H9 (cell line): Measurements from ENCODE around the gene CCDC69. TPM values are rescaled to one million over a fixed set of nuclear protein-coding genes. Genes with fewer than 3 reads are reported as not detected.

Source experiments
- DNase-seq: peaks from one replicate; pipeline ENCODE4 v3.0.0-alpha.2; 2017
- H2AFZ ChIP-seq: one replicate; pipeline ENCODE4 v1.6.1; 2013; ENCODE audit warnings: mild to moderate bottlenecking, low read length, control low read depth, moderate library complexity
- H2AK5ac ChIP-seq: 2 replicates; pipeline ENCODE4 v1.6.1; 2013; ENCODE audit warnings: low read length, control low read depth, mixed read lengths; ENCODE audit not compliant: insufficient read length
- H2BK120ac ChIP-seq: one replicate; pipeline ENCODE4 v1.6.1; 2013; ENCODE audit warnings: low read depth, mild to moderate bottlenecking, low read length, control low read depth, inconsistent platforms; ENCODE audit not compliant: poor library complexity, severe bottlenecking
- H2BK12ac ChIP-seq: 2 replicates; pipeline ENCODE4 v1.6.1; 2013; ENCODE audit warnings: low read length, control low read depth, mixed read lengths, low read depth; ENCODE audit not compliant: insufficient read length
- H2BK15ac ChIP-seq: 2 replicates; pipeline ENCODE4 v1.6.1; 2013; ENCODE audit warnings: low read depth, low read length, control low read depth
- H2BK20ac ChIP-seq: one replicate; pipeline ENCODE4 v1.6.1; 2013; ENCODE audit warnings: low read depth, mild to moderate bottlenecking, low read length, control low read depth, inconsistent platforms; ENCODE audit not compliant: poor library complexity, severe bottlenecking
- H2BK5ac ChIP-seq: 2 replicates; pipeline ENCODE4 v1.6.1; 2013; ENCODE audit warnings: low read length, control low read depth, mixed read lengths; ENCODE audit not compliant: insufficient read length
- H3K14ac ChIP-seq: 2 replicates; pipeline ENCODE4 v1.6.1; 2013; ENCODE audit warnings: low read length, control low read depth; ENCODE audit not compliant: insufficient read depth
- H3K18ac ChIP-seq: 2 replicates; pipeline ENCODE4 v1.6.1; 2013; ENCODE audit warnings: low read depth, mild to moderate bottlenecking, mixed read lengths, low read length, control low read depth; ENCODE audit not compliant: insufficient read length
- H3K23ac ChIP-seq: 2 replicates; pipeline ENCODE4 v1.6.1; 2013; ENCODE audit warnings: low read length, control low read depth, mixed read lengths, low read depth; ENCODE audit not compliant: insufficient read length
- H3K23me2 ChIP-seq: 2 replicates; pipeline ENCODE4 v1.6.1; 2013; ENCODE audit warnings: low read depth, mild to moderate bottlenecking, mixed read lengths, low read length, control low read depth; ENCODE audit not compliant: insufficient read length, poor library complexity, severe bottlenecking
- H3K27ac ChIP-seq: 2 replicates; pipeline ENCODE4 v1.5.1; 2013; ENCODE audit warnings: low read length, control low read depth, mixed read lengths, low read depth; ENCODE audit not compliant: insufficient read length
- H3K27me3 ChIP-seq: 2 replicates; pipeline ENCODE4 v1.6.1; 2013; ENCODE audit warnings: low read length, control low read depth, inconsistent platforms; ENCODE audit not compliant: insufficient read depth
- H3K4ac ChIP-seq: 2 replicates; pipeline ENCODE4 v1.6.1; 2013; ENCODE audit warnings: low read depth, mild to moderate bottlenecking, control low read depth, inconsistent platforms, low read length, moderate library complexity
- H3K4me1 ChIP-seq: 2 replicates; pipeline ENCODE4 v1.6.1; 2013; ENCODE audit warnings: low read length, control low read depth, inconsistent platforms; ENCODE audit not compliant: insufficient read depth
- H3K4me2 ChIP-seq: 2 replicates; pipeline ENCODE4 v1.6.1; 2013; ENCODE audit warnings: low read length, control low read depth, mixed read lengths; ENCODE audit not compliant: insufficient read length, insufficient read depth
- H3K56ac ChIP-seq: 2 replicates; pipeline ENCODE4 v1.6.1; 2013; ENCODE audit warnings: low read depth, mild to moderate bottlenecking, mixed read lengths, low read length, control low read depth; ENCODE audit not compliant: insufficient read length
- H3K79me1 ChIP-seq: 2 replicates; pipeline ENCODE4 v1.6.1; 2013; ENCODE audit warnings: low read depth, mild to moderate bottlenecking, moderate library complexity, low read length, control low read depth, inconsistent platforms; ENCODE audit not compliant: insufficient read depth, poor library complexity, severe bottlenecking
- H3K79me2 ChIP-seq: 2 replicates; pipeline ENCODE4 v1.6.1; 2013; ENCODE audit warnings: low read length, control low read depth, inconsistent platforms; ENCODE audit not compliant: insufficient read depth
- H3K9ac ChIP-seq: 2 replicates; pipeline ENCODE4 v1.6.1; 2013; ENCODE audit warnings: low read length, control low read depth, mixed read lengths; ENCODE audit not compliant: insufficient read length; ENCODE audit errors: extremely low read depth
- H3K9me3 ChIP-seq: one replicate; pipeline ENCODE4 v1.6.1; 2013; ENCODE audit warnings: low read depth, low read length, inconsistent platforms; ENCODE audit not compliant: control insufficient read depth
- H3T11ph ChIP-seq: one replicate; pipeline ENCODE4 v1.6.1; 2013; ENCODE audit warnings: mild to moderate bottlenecking, low read length, control low read depth, inconsistent platforms
- H4K20me1 ChIP-seq: one replicate; pipeline ENCODE4 v1.6.1; 2013; ENCODE audit not compliant: control insufficient read depth, insufficient read length, insufficient read depth
- H4K5ac ChIP-seq: 2 replicates; pipeline ENCODE4 v1.6.1; 2013; ENCODE audit warnings: low read depth, mild to moderate bottlenecking, mixed read lengths, low read length, control low read depth; ENCODE audit not compliant: insufficient read length
- H4K8ac ChIP-seq: replicated peaks from 2 replicates; pipeline ENCODE4 v1.6.1; 2013; ENCODE audit warnings: low read length, control low read depth, mixed read lengths, low read depth; ENCODE audit not compliant: insufficient read length
- H4K91ac ChIP-seq: 2 replicates; pipeline ENCODE4 v1.6.1; 2013; ENCODE audit warnings: low read depth, mild to moderate bottlenecking, moderate library complexity, mixed read lengths, low read length, control low read depth; ENCODE audit not compliant: insufficient read length
- H3K27ac Mint-ChIP-seq, 3 experiments: 2 replicates in 2 of 3; 3 replicates in 1 of 3; pipeline ENCODE4 v1.8.0; 2020 to 2021; ENCODE audit warnings: mixed read lengths in 3 of 3, mild to moderate bottlenecking in 1 of 3, moderate library complexity in 1 of 3
- H3K27me3 Mint-ChIP-seq: 2 replicates; pipeline ENCODE4 v1.8.0; 2021; ENCODE audit warnings: low read depth, mild to moderate bottlenecking, moderate library complexity, mixed read lengths
- H3K36me3 Mint-ChIP-seq, 3 experiments: 2 replicates in 2 of 3; 3 replicates in 1 of 3; pipeline ENCODE4 v1.8.0; 2020 to 2021; ENCODE audit warnings: low read depth in 3 of 3, mixed read lengths in 3 of 3; ENCODE audit not compliant: insufficient read depth in 1 of 3
- H3K4me1 Mint-ChIP-seq, 2 experiments: 2 replicates each; pipeline ENCODE4 v1.8.0; 2020; ENCODE audit warnings: mixed read lengths in 2 of 2
- H3K4me3 Mint-ChIP-seq, 2 experiments: 2 replicates in 1 of 2; 3 replicates in 1 of 2; pipeline ENCODE4 v1.8.0; 2020 to 2021; ENCODE audit warnings: mild to moderate bottlenecking in 2 of 2, mixed read lengths in 2 of 2, moderate library complexity in 1 of 2
- H3K9me3 Mint-ChIP-seq, 2 experiments: 2 replicates in 1 of 2; 3 replicates in 1 of 2; pipeline ENCODE4 v1.8.0; 2020; ENCODE audit warnings: mild to moderate bottlenecking in 2 of 2, mixed read lengths in 2 of 2, moderate library complexity in 1 of 2
- WGBS: extraction: QIAGEN DNeasy Blood & Tissue Kit; methylation state at CpG from one replicate; pipeline ENCODE4 v1.1.7; 2013; ENCODE audit warnings: missing lambda C conversion rate, low lambda C conversion rate, mixed read lengths; ENCODE audit not compliant: insufficient read length; ENCODE audit errors: extremely low coverage; 5-methylcytosine and 5-hydroxymethylcytosine counted together
- total RNA-seq: library from RNA; stranded (reverse); gene quantifications from 2 replicates; pipeline ENCODE4 v1.2.1, GENCODE V29; 2021
- TF ChIP-seq, protein P1 (sequence below): fragments of 200-600 bp; sonication (generic); conservative IDR thresholded peaks from 3 replicates; pipeline ENCODE4 v1.8.0; 2021; ENCODE audit warnings: antibody characterized with exemption, mild to moderate bottlenecking

The CCDC69 gene
- total RNA-seq, 1 experiment from 2014 or later = 5.3 TPM

DNA sequence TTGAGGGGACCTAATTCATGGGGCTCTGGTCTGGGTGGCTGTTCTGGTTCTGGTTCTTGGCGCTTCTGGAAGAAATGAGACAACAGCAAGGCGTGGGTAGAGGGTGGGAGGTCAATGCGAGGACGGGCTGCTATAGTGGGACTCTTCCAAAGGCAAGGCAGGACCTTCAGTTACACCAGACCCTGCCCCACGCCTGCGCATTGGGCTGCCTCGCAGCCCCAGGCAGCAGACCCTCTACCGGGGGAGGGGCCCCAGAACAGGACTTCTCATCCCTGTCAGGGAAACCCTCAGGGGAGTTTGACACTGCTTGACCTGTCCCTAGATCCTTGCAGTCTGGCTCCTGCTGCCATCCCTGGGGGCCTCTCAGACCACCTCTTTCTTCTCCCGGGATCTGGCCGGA is 18.5 kb downstream of the CCDC69 start:
- Histone ChIP-seq H4K5ac (no peak overlapping the region), H4K20me1 (no peaks in the 10 kb centered on the region), H2BK15ac (no peak overlapping the region), H3T11ph (no peak overlapping the region), H3K4me1 (no peaks in the 10 kb centered on the region; the same call in 1 of the 2 replicates), H3K23ac (no peak overlapping the region), H4K91ac (no peak overlapping the region), H3K9ac (no peak overlapping the region), H2AK5ac (no peak overlapping the region), H2BK5ac (no peak overlapping the region), H3K14ac (no peak overlapping the region), H2BK12ac (no peak overlapping the region), H3K56ac (no peak overlapping the region), H3K27me3 (no peaks in the 10 kb centered on the region), H3K23me2 (no peaks in the 10 kb centered on the region), H2BK20ac (no peak overlapping the region), H2AFZ (no peak overlapping the region), H3K18ac (no peak overlapping the region), H3K79me2 (no peaks in the 10 kb centered on the region), H4K8ac (no peak overlapping the region), H3K9me3 (no peaks in the 10 kb centered on the region), H2BK120ac (no peak overlapping the region), H3K4ac (no peak overlapping the region), H3K79me1 (no peaks in the 10 kb centered on the region), H3K27ac (no peak overlapping the region), H3K4me2 (no peak overlapping the region)
- H3K27ac Mint-ChIP-seq = no peak overlapping the region
- no peak for DNase-seq
- TF ChIP-seq, protein P1, sequence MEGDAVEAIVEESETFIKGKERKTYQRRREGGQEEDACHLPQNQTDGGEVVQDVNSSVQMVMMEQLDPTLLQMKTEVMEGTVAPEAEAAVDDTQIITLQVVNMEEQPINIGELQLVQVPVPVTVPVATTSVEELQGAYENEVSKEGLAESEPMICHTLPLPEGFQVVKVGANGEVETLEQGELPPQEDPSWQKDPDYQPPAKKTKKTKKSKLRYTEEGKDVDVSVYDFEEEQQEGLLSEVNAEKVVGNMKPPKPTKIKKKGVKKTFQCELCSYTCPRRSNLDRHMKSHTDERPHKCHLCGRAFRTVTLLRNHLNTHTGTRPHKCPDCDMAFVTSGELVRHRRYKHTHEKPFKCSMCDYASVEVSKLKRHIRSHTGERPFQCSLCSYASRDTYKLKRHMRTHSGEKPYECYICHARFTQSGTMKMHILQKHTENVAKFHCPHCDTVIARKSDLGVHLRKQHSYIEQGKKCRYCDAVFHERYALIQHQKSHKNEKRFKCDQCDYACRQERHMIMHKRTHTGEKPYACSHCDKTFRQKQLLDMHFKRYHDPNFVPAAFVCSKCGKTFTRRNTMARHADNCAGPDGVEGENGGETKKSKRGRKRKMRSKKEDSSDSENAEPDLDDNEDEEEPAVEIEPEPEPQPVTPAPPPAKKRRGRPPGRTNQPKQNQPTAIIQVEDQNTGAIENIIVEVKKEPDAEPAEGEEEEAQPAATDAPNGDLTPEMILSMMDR = no peak
- no peaks in the 10 kb centered on the region for H3K36me3 Mint-ChIP-seq
- no peaks in the 10 kb centered on the region for H3K4me1 Mint-ChIP-seq
- no peaks in the 10 kb centered on the region for H3K9me3 Mint-ChIP-seq
- H3K27me3 Mint-ChIP-seq = peaks cover 4% of the 10 kb centered on the region
- no CpG with 5 or more reads among the region's 10 CpGs for WGBS
- H3K4me3 Mint-ChIP-seq = no peak overlapping the region
